Measurements from ENCODE around the gene MCL1. TPM values are rescaled to one million over a fixed set of nuclear protein-coding genes. Genes with fewer than 3 reads are reported as not detected.
A peak's percentile ranks its signal among the peaks of the same experiment; 100 is the strongest.

MCL1 gene
- total and polyA plus RNA-seq, 2 of the 13 experiments (the other 11 are each of a cell fraction or from before 2014, with no cell fraction given): 69.5 to 125 TPM

DNA sequence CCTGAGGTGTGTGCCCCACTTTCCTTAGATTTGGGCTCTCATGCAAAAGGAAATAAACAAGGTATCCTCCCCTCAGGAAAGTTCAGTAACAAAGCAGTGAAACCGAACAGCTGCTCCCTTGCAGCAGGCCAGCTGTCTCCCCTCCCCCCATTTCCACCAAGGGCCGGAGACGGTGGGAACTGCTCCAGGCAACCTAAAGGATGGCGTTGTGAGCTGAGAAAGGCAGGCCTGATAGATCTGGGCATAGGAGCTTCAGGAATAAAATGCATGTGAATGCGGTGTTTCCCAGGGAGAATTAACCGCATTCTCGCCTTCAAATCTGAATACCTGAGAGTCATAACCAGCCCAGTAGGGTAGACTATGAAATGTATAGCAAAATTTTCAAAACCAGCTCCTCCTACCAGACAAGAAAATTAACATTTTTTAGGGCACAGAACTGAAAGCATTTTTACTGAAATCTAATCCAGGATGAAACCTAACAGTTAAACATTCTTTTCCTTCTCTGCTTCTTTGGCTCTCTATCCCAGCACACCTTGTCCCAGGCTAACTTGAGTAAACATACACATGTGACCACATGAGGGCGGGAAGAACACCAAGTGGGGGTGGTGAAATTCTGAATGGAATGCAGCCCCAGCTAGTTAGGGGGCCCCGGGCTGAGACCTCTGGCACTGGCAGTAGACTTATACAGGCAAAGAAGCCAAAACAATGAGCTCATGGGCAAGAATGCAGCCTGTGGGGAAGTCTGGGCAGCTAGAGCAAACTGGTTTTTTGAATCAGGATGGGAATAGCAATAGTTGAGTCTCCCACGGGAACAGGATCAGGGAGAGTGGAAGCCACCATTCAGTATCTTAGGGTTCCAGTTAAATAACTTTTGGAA is 11.5 kb downstream of the MCL1 start (continued):
- TF ChIP-seq, protein P1, sequence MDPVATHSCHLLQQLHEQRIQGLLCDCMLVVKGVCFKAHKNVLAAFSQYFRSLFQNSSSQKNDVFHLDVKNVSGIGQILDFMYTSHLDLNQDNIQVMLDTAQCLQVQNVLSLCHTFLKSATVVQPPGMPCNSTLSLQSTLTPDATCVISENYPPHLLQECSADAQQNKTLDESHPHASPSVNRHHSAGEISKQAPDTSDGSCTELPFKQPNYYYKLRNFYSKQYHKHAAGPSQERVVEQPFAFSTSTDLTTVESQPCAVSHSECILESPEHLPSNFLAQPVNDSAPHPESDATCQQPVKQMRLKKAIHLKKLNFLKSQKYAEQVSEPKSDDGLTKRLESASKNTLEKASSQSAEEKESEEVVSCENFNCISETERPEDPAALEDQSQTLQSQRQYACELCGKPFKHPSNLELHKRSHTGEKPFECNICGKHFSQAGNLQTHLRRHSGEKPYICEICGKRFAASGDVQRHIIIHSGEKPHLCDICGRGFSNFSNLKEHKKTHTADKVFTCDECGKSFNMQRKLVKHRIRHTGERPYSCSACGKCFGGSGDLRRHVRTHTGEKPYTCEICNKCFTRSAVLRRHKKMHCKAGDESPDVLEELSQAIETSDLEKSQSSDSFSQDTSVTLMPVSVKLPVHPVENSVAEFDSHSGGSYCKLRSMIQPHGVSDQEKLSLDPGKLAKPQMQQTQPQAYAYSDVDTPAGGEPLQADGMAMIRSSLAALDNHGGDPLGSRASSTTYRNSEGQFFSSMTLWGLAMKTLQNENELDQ (CRISPR knock-in tag; IDR thresholded peaks at IDR 0.05; ENCODE audit: borderline replicate concordance): no peak
- TF ChIP-seq JUND (CRISPR knock-in tag; IDR thresholded peaks at IDR 0.05): no peak
- no peak for TF ChIP-seq ZNF460 (CRISPR knock-in tag; IDR thresholded peaks at IDR 0.05; ENCODE audit: borderline replicate concordance)
- TF ChIP-seq MYC (CRISPR knock-in tag; IDR thresholded peaks at IDR 0.05; ENCODE audit: borderline replicate concordance): peak; percentile 62; the same call in 1 of the 2 replicates
- TF ChIP-seq GATAD1 (CRISPR knock-in tag; IDR thresholded peaks at IDR 0.05): no peak
- TF ChIP-seq DMAP1 (CRISPR knock-in tag; IDR thresholded peaks at IDR 0.05): no peak; the same call in 1 of the 2 replicates
- TF ChIP-seq MIER2 (CRISPR knock-in tag; IDR thresholded peaks at IDR 0.05): no peak
- TF ChIP-seq NRL (CRISPR knock-in tag; IDR thresholded peaks at IDR 0.05; ENCODE audit: borderline replicate concordance): no peak
- no peak for TF ChIP-seq SRY (CRISPR knock-in tag; IDR thresholded peaks at IDR 0.05)
- TF ChIP-seq, protein P2, sequence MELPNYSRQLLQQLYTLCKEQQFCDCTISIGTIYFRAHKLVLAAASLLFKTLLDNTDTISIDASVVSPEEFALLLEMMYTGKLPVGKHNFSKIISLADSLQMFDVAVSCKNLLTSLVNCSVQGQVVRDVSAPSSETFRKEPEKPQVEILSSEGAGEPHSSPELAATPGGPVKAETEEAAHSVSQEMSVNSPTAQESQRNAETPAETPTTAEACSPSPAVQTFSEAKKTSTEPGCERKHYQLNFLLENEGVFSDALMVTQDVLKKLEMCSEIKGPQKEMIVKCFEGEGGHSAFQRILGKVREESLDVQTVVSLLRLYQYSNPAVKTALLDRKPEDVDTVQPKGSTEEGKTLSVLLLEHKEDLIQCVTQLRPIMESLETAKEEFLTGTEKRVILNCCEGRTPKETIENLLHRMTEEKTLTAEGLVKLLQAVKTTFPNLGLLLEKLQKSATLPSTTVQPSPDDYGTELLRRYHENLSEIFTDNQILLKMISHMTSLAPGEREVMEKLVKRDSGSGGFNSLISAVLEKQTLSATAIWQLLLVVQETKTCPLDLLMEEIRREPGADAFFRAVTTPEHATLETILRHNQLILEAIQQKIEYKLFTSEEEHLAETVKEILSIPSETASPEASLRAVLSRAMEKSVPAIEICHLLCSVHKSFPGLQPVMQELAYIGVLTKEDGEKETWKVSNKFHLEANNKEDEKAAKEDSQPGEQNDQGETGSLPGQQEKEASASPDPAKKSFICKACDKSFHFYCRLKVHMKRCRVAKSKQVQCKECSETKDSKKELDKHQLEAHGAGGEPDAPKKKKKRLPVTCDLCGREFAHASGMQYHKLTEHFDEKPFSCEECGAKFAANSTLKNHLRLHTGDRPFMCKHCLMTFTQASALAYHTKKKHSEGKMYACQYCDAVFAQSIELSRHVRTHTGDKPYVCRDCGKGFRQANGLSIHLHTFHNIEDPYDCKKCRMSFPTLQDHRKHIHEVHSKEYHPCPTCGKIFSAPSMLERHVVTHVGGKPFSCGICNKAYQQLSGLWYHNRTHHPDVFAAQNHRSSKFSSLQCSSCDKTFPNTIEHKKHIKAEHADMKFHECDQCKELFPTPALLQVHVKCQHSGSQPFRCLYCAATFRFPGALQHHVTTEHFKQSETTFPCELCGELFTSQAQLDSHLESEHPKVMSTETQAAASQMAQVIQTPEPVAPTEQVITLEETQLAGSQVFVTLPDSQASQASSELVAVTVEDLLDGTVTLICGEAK (IDR thresholded peaks at IDR 0.05): no peak
- TF ChIP-seq, protein P2 (CRISPR knock-in tag; IDR thresholded peaks at IDR 0.05): 0 out of 2 replicates have a peak, but pooled peaks have one; percentile 35
- TF ChIP-seq HMG20B (CRISPR knock-in tag; conservative IDR thresholded peaks at IDR 0.05): peak; percentile 68; the same call in 1 of the 2 replicates
- no peak for TF ChIP-seq ZKSCAN1 (IDR thresholded peaks at IDR 0.05; ENCODE audit: low read length)
- TF ChIP-seq, protein P3, sequence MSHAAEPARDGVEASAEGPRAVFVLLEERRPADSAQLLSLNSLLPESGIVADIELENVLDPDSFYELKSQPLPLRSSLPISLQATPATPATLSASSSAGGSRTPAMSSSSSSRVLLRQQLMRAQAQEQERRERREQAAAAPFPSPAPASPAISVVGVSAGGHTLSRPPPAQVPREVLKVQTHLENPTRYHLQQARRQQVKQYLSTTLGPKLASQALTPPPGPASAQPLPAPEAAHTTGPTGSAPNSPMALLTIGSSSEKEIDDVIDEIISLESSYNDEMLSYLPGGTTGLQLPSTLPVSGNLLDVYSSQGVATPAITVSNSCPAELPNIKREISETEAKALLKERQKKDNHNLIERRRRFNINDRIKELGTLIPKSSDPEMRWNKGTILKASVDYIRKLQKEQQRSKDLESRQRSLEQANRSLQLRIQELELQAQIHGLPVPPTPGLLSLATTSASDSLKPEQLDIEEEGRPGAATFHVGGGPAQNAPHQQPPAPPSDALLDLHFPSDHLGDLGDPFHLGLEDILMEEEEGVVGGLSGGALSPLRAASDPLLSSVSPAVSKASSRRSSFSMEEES (CRISPR knock-in tag; IDR thresholded peaks at IDR 0.05): peak; percentile 93
- TF ChIP-seq RXRB (CRISPR knock-in tag; IDR thresholded peaks at IDR 0.05; ENCODE audit: borderline replicate concordance): peak; percentile 46; the same call in 1 of the 2 replicates
- TF ChIP-seq SIN3A (IDR thresholded peaks at IDR 0.05; ENCODE audit: borderline replicate concordance, low read depth, low read length): no peak
- peak; percentile 52 for TF ChIP-seq CREM (IDR thresholded peaks at IDR 0.05)
- TF ChIP-seq CREM (CRISPR knock-in tag; IDR thresholded peaks at IDR 0.05): no peak
